IPS-NIHi7 (cell line): ENCODE data around the gene ALDH1A1.

Experiments
- DNase-seq: peaks from one replicate; pipeline ENCODE4 v3.0.0; 2012; ENCODE audit warnings: mixed read lengths; ENCODE audit errors: extremely low spot score

Gene ALDH1A1

GRCh38 chr9:72979405-72980100 lies 26.7 kb upstream of the ALDH1A1 start:
- DNase-seq = no peak

- no peak for DNase-seq
These were observed 25.9 kb upstream of the ALDH1A1 start for GRCh38 chr9:72978744-72979143.

- no peak for DNase-seq
These were observed 24.8 kb upstream of the ALDH1A1 start for GRCh38 chr9:72977670-72978069.

GRCh38 chr9:72974501-72974900 lies 21.6 kb upstream of the ALDH1A1 start:
- no peak for DNase-seq

- no peak for DNase-seq
These were observed 19.8 kb upstream of the ALDH1A1 start for GRCh38 chr9:72972636-72973035.

- DNase-seq = no peak
These were observed 18.6 kb upstream of the ALDH1A1 start for GRCh38 chr9:72971411-72971810.

GRCh38 chr9:72960446-72960845 lies 7.6 kb upstream of the ALDH1A1 start:
- no peak for DNase-seq

GRCh38 chr9:72958485-72959281 lies 5.8 kb upstream of the ALDH1A1 start:
- no peak for DNase-seq

GRCh38 chr9:72955571-72955970 lies 2.7 kb upstream of the ALDH1A1 start:
- no peak for DNase-seq

- no peak for DNase-seq
These were observed 2.2 kb upstream of the ALDH1A1 start for GRCh38 chr9:72955126-72955455.

- no peak for DNase-seq
These were observed 1.7 kb upstream of the ALDH1A1 start for GRCh38 chr9:72954431-72955125.

- no peak for DNase-seq
These were observed 517 bp downstream of the ALDH1A1 start for GRCh38 chr9:72952381-72952690.

- DNase-seq = no peak
These were observed 1.1 kb downstream of the ALDH1A1 start for GRCh38 chr9:72951520-72952380.

- DNase-seq = no peak
These were observed 1.9 kb downstream of the ALDH1A1 start for GRCh38 chr9:72950875-72951442.

- DNase-seq = no peak
These were observed 2.9 kb downstream of the ALDH1A1 start for GRCh38 chr9:72949918-72950325.

GRCh38 chr9:72949244-72949582 lies 3.6 kb downstream of the ALDH1A1 start:
- no peak for DNase-seq

- DNase-seq = no peak
These were observed 4.1 kb downstream of the ALDH1A1 start for GRCh38 chr9:72948575-72949243.

- DNase-seq = no peak
These were observed 4.8 kb downstream of the ALDH1A1 start for GRCh38 chr9:72947984-72948465.

GRCh38 chr9:72946821-72947220 lies 6.0 kb downstream of the ALDH1A1 start:
- no peak for DNase-seq

- DNase-seq = no peak
These were observed 6.5 kb downstream of the ALDH1A1 start for GRCh38 chr9:72946318-72946717.

- DNase-seq = no peak
These were observed 7.5 kb downstream of the ALDH1A1 start for GRCh38 chr9:72945391-72945790.
